C4-2B (cell line): ENCODE results near the gene GJA3.

Source experiments
- CTCF ChIP-seq: fragments of 450-650 bp; conservative IDR thresholded peaks from 2 replicates; pipeline ENCODE4 v1.5.1; 2017; ENCODE audit warnings: mild to moderate bottlenecking
- ZFX ChIP-seq: fragments of 450-650 bp; IDR thresholded peaks from 2 replicates; pipeline ENCODE4 v1.6.1; 2017

GRCh38 chr13:20144141-20144850 lies 16.6 kb downstream of the GJA3 start:
- TF ChIP-seq CTCF (no peak), ZFX (no peak)
